Stimulated activated memory B cell treated with anti-CD40 and anti-IgM and Interleukin-4, amounts not matched to agents 10 μg/mL and 1 μg/mL and 100 μg/mL, for 72 hours (primary cell): ENCODE measurements around the gene SMKR1.

ENCODE experiments used
- ATAC-seq: fragments of 150-1000 bp; cut with Tn5 transposase; 2 replicates; pipeline ENCODE4 v1.10.0; 2021
- H3K27ac Mint-ChIP-seq: one replicate; pipeline ENCODE4 v1.8.0; 2022; ENCODE audit warnings: mild to moderate bottlenecking, mixed read lengths
- H3K27me3 Mint-ChIP-seq: one replicate; pipeline ENCODE4 v1.8.0; 2022; ENCODE audit warnings: mixed read lengths
- H3K36me3 Mint-ChIP-seq: one replicate; pipeline ENCODE4 v1.8.0; 2022; ENCODE audit warnings: mixed read lengths
- H3K4me1 Mint-ChIP-seq: one replicate; pipeline ENCODE4 v1.8.0; 2022; ENCODE audit warnings: mixed read lengths
- H3K4me3 Mint-ChIP-seq: one replicate; pipeline ENCODE4 v1.8.0; 2022; ENCODE audit warnings: mild to moderate bottlenecking, moderate library complexity, mixed read lengths
- H3K9me3 Mint-ChIP-seq: one replicate; pipeline ENCODE4 v1.8.0; 2022; ENCODE audit warnings: mixed read lengths

Gene SMKR1

GRCh38 chr7:129561677-129562359, 59.5 kb downstream of the SMKR1 start:
- ATAC-seq: no peak
- H3K4me3 Mint-ChIP-seq: no peak overlapping the region
- H3K9me3 Mint-ChIP-seq: no peaks in the 10 kb centered on the region
- no peaks in the 10 kb centered on the region for H3K36me3 Mint-ChIP-seq
- peaks cover 25% of the 10 kb centered on the region for H3K27me3 Mint-ChIP-seq
- H3K4me1 Mint-ChIP-seq: peaks cover 5% of the 10 kb centered on the region
- H3K27ac Mint-ChIP-seq: no peak overlapping the region
